Pancreas (tissue), 10 donors: ENCODE results near the gene MPV17L2. TPM values are rescaled to one million over a fixed set of nuclear protein-coding genes. Genes with fewer than 3 reads are reported as not detected.

Experiments used
- ATAC-seq, 4 donors: fragments of 200-7000 bp; cut with Tn5 transposase; one replicate each; pipeline versions ENCODE4 v1.8.0 to v1.9.1; 2020; ENCODE audit warnings: mild to moderate bottlenecking in 4 of 4, moderate library complexity in 4 of 4
- DNase-seq, 6 donors: peaks; one replicate each; pipeline ENCODE4 v3.0.0-alpha.2; 2020
- FAIRE-seq: peaks from 2 replicates; lab custom pipeline; 2012; peaks lifted over from hg19 to GRCh38; lab: Jason Lieb, UNC
- H3K27ac ChIP-seq, 4 donors: fragments of 200-600 bp; sonication (generic); 1 replicate in 3 of 4; 2 replicates in 1 of 4; pipeline versions ENCODE4 v1.5.0 to v1.8.0; 2020
- H3K27me3 ChIP-seq, 4 donors: fragments of 200-600 bp; one replicate each; pipeline ENCODE4 v1.8.0; 2021
- H3K36me3 ChIP-seq, 3 donors: fragments of 200-600 bp; sonication (generic) in 1 of 3; one replicate each; pipeline versions ENCODE4 v1.5.0 to v1.8.0; 2020 to 2021
- H3K4me1 ChIP-seq, 3 donors: fragments of 200-600 bp; one replicate each; pipeline ENCODE4 v1.8.0; 2021
- H3K4me3 ChIP-seq, 4 donors: fragments of 200-600 bp; sonication (generic) in 2 of 4; one replicate each; pipeline versions ENCODE4 v1.5.0 to v1.8.0; 2020 to 2021
- H3K9me3 ChIP-seq, 4 donors: fragments of 200-600 bp; one replicate each; pipeline ENCODE4 v1.8.0; 2021
- CTCF ChIP-seq, 4 donors: fragments of 200-600 bp; sonication (generic) in 3 of 4; IDR thresholded peaks; one replicate each; pipeline versions ENCODE4 v1.5.0 to v1.8.0; 2021; ENCODE audit warnings: antibody characterized with exemption in 4 of 4
- WGBS, 2 donors: extraction: QIAGEN DNeasy Blood & Tissue Kit; methylation state at CpG; one replicate each; pipeline ENCODE4 v1.1.7; 2013; 5-methylcytosine and 5-hydroxymethylcytosine counted together
- intact Hi-C, 3 donors: fragments of 100-400 bp; cut with DNase I; formaldehyde crosslinking; loops; one replicate each; pipeline versions ENCODE4 v1.11.1 to v1.14.2; 2022
- polyA plus RNA-seq, 2 donors: library from polyadenylated mRNA; stranded (reverse); fragments of 200-250 nt; gene quantifications; one replicate each; pipeline ENCODE4 v1.2.3, GENCODE V29; 2013
- total RNA-seq, 6 donors: library from RNA; stranded (reverse); fragmentation: NEBNext Ultra II Directional in 4 of 6; extraction: Animal tissue kit (Norgen Biotek cat#: 25700) in 4 of 6; gene quantifications; one replicate each; pipeline versions ENCODE4 v1.2.1 to v1.2.4, GENCODE V29; 2021 to 2023
- donor health status: healthy with polysubstance abuse.
- donor health status: DM: no; HTN: no; CAD: no; lungs with moderate emphysema.
- donor health status: DM: no; HTN: no; CAD: no.
- donor health status: control.
- donor health status: control.
- donor health status: Bipolar disorder and iron deficiency.
- donor health status: DM: yes; HTN: yes; CAD: no.
- donor health status: DM: no; HTN: no; CAD: no.
- donor health status: DM: no; HTN: no; CAD: no.
- donor health status: DM: yes; HTN: yes; CAD: no.

MPV17L2 gene
- total and polyA plus RNA-seq, 8 donors = 2.8 to 10.4 (median 5.0) TPM

GRCh38 chr19:18193388-18194180, 566 bp downstream of the MPV17L2 start:
- H3K4me3 ChIP-seq = peak overlapping the region; percentile 48 to 98 (median 66)
- peak in 1 of 6 donors; percentile 58 for DNase-seq
- peaks cover 0 to 11% (median 9%) of the 10 kb centered on the region in 3 donors for H3K4me1 ChIP-seq
- H3K27ac ChIP-seq = peak overlapping the region; percentile 38 to 69 (median 60)
- no peak for TF ChIP-seq CTCF (IDR thresholded peaks at IDR 0.05)
- H3K27me3 ChIP-seq = no peaks in the 10 kb centered on the region
- WGBS, 2 donors = 3 to 4% methylated on average over 39 to 46 of the region's 46 CpGs
- peak in 1 of 4 donors; percentile 1 for ATAC-seq
- FAIRE-seq = no peak
- no peaks in the 10 kb centered on the region for H3K36me3 ChIP-seq
- intact Hi-C loops = no loop called here
- H3K9me3 ChIP-seq = no peaks in the 10 kb centered on the region

GRCh38 chr19:18194181-18194530, 1.1 kb downstream of the MPV17L2 start:
- H3K36me3 ChIP-seq = no peaks in the 10 kb centered on the region
- no peak for ATAC-seq
- no peak for FAIRE-seq
- intact Hi-C loops = no loop called here
- no peak overlapping the region for H3K27ac ChIP-seq
- H3K9me3 ChIP-seq = no peaks in the 10 kb centered on the region
- WGBS, 2 donors = 45 to 47% methylated on average over 12 of the region's 12 CpGs
- H3K4me1 ChIP-seq = peaks cover 0 to 11% (median 9%) of the 10 kb centered on the region in 3 donors
- DNase-seq = no peak
- H3K27me3 ChIP-seq = no peaks in the 10 kb centered on the region
- no peak for TF ChIP-seq CTCF (IDR thresholded peaks at IDR 0.05)
- peak overlapping the region in 1 of 4 donors; percentile 98 for H3K4me3 ChIP-seq

GRCh38 chr19:18194554-18195238, 1.7 kb downstream of the MPV17L2 start:
- H3K9me3 ChIP-seq = no peaks in the 10 kb centered on the region
- H3K36me3 ChIP-seq = no peaks in the 10 kb centered on the region
- no peak for FAIRE-seq
- WGBS, 2 donors = 53 to 54% methylated on average over 27 of the region's 27 CpGs
- no peak for ATAC-seq
- H3K27ac ChIP-seq = no peak overlapping the region
- DNase-seq = peak in 2 of 6 donors; percentile 48 to 76
- no peak overlapping the region for H3K4me3 ChIP-seq
- TF ChIP-seq CTCF (IDR thresholded peaks at IDR 0.05) = no peak
- intact Hi-C loops = no loop called here
- H3K4me1 ChIP-seq = peaks cover 0 to 11% (median 9%) of the 10 kb centered on the region in 3 donors
- H3K27me3 ChIP-seq = no peaks in the 10 kb centered on the region

- peaks cover 0 to 11% (median 9%) of the 10 kb centered on the region in 3 donors for H3K4me1 ChIP-seq
- FAIRE-seq (no peak), DNase-seq (no peak), ATAC-seq (no peak)
- no peak overlapping the region for H3K4me3 ChIP-seq
- TF ChIP-seq CTCF (IDR thresholded peaks at IDR 0.05) = no peak
- intact Hi-C loops = no loop called here
- H3K9me3 ChIP-seq = no peaks in the 10 kb centered on the region
- 80 to 81% methylated on average over 7 of the region's 7 CpGs for WGBS, 2 donors
- no peak overlapping the region for H3K27ac ChIP-seq
- no peaks in the 10 kb centered on the region for H3K36me3 ChIP-seq
- H3K27me3 ChIP-seq = no peaks in the 10 kb centered on the region
Measured at GRCh38 chr19:18196511-18196845, 3.5 kb downstream of the MPV17L2 start.
